NCI-H2029 treated with DMSO at 0.1 percent for 48 hours (cell line): ENCODE measurements around the gene TSTD1.
"Not testable (repeated sequence)": the region's sequence is repeated elsewhere in the genome, so short reads cannot be mapped to it uniquely, and the experiment has no call there.

ENCODE experiments used
- DNase-seq: peaks from one replicate; lab custom pipeline; 2025; lab: John Stamatoyannopoulos, UW

Gene TSTD1

DNA sequence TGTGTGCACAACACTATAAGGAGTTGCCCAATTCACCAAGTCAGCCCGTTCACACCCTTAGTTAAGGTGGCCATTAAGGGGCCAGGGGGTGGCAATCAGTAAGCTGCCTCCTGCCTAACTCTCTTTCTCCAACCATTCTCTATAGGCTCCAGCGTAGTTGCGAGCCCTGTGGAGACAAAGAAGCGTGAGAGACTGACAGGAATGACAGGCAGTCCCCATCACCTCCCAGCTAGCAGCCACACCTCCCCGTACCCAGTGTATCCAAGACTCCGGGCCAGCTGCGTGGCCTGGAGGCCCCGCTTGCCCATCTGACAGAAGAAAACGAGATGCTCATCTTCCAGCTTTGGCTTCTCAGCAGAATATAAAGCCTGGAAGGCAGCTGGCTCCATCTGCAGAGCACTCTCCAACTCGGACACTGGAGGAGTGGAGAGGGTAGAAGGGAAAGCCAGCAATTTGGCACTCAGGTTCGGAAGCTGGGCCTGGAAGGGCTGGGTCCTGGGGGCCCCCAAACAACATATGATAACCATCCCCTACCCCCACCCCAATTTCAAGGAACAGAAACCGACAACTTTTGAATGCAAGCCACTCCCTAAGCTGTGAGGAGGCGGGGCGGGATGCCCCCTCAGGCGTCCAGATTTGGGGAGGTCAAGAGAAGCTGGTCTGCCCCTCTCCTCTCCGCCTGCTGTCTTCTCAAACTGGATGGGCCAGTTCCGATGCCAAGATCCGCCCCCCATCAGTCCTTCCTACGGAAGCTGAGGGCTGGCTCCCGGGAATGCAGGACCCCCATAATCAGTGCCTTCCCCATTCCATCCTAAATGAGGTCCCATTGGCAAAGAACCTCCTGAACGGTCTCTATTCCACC lies 872 bp downstream of the TSTD1 start:
- no peak for DNase-seq

DNA sequence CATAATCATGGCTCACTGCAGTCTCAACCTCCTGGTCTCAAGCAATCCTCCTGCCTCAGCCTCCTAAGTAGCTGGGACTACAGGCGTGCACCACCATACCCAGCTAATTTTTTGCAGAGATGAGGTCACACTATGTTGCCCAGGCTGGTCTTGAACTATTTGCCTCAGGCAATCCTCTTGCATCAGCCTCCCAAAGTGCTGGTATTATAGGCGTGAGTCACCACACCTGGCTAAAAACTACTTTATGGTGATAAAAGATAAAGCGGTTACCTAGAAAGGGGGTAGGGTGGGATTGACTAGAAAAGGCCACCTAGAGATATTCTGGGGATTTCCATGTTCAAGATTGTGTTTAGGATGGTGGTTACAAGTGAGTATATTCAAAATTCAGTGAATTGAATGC lies 5.0 kb downstream of the TSTD1 start:
- no peak for DNase-seq

DNA sequence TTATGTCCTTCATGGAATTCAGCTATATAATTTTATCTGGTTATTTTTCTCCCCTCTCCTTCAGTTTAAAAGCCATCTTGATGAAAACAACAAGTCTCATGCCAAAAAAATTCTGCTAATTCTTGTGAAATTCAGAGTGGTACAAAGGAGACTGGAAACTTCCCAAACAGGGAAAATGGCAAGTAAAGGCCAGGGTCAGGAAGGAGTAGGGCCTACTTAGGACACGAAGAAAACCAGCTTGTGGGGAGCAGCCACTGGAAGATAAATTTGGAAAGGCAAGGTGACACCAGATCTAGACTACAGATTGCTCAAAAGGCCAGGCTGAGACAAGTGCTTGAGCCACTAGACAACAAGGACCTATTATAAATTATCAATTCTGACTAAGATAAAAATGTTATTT lies 6.4 kb downstream of the TSTD1 start:
- no peak for DNase-seq

DNA sequence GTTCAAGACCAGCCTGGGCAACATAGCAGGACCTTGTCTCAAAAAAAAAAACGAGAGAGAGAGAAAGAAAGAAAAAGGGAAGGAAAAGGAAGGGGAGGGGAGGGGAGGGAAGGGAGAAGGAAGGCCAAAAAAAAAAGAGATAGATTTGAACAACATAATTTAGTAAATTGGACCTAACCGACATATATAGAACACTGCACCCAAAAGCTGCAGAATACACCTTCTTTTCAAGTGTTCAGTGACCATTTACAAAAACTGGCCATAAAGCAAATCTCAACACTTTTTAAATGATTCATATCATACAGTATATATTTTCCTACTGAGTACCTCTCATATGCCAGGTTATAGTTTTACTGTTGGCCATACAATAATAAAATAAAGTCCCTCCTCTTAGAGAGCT lies 6.9 kb downstream of the TSTD1 start:
- no peak for DNase-seq

DNA sequence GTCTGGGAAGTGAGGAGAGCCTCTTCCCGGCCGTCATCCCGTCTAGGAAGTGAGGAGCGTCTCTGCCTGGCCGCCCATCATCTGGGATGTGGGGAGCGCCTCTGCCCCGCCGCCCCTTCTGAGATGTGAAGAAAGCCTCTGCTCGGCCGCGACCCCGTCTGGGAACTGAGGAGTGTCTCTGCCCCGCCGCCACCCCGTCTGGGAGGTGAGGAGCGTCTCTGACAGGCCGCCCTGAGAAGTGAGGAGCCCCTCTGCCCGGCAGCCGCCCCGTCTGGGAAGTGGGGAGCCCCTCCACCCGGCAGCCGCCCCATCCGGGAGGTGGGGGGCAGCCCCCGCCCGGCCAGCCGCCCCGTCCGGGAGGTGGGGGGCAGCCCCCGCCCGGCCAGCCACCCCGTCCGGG lies 9.3 kb downstream of the TSTD1 start:
- not testable (repeated sequence) for DNase-seq

DNA sequence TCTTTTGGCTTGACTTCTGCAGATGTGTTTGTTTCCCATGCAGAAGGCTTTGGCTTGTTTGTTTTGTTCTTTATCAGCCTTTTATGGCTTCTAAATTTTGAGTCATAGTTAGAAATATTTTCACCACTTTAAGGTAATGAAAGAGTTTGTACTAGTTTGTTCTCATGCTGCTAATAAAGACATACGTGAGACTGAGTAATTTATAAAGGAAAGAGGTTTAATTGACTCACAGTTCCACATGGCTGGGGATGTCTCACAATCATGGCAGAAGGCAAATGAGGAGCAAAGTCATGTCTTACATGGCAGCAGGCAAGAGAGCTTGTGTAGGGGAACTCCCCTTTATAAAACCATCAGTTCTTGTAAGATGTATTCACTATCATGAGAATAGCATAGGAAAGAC lies 11.8 kb downstream of the TSTD1 start:
- not testable (repeated sequence) for DNase-seq

DNA sequence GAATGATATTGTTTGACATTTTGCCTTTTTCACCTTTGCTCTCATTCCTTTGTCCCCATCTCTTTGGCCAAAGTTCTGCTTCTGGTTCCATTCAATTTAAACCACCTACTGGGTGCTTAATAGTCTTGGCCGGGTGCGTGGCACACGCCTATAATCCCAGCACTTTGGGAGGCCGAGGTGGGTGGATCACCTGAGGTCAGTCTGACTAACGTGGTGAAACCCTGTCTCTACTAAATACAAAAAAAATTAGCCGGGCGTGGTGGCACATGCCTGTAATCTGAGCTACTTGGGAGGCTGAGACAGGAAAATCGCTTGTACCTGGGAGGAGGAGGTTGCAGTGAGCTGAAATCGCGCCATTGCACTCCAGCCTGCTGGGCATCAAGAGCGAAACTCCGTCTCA lies 16.3 kb downstream of the TSTD1 start:
- DNase-seq: not testable (repeated sequence)

DNA sequence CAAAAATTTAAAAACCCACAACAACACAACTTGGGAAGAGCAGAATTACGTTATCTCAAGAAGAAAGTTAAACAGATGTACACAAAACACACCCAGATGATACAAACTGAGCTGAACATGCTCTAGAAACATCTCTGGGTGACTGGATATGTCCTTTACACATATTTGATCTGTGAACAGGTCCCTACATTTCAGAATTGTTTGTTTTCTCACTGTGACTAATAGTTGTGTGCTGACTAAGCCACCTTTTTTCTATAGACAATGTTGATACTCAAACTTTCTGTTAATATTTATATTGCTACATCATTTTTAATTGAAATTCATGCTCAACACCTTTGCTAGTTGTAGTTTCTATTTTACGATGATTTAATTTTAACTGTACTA lies 16.8 kb downstream of the TSTD1 start:
- DNase-seq: no peak

DNA sequence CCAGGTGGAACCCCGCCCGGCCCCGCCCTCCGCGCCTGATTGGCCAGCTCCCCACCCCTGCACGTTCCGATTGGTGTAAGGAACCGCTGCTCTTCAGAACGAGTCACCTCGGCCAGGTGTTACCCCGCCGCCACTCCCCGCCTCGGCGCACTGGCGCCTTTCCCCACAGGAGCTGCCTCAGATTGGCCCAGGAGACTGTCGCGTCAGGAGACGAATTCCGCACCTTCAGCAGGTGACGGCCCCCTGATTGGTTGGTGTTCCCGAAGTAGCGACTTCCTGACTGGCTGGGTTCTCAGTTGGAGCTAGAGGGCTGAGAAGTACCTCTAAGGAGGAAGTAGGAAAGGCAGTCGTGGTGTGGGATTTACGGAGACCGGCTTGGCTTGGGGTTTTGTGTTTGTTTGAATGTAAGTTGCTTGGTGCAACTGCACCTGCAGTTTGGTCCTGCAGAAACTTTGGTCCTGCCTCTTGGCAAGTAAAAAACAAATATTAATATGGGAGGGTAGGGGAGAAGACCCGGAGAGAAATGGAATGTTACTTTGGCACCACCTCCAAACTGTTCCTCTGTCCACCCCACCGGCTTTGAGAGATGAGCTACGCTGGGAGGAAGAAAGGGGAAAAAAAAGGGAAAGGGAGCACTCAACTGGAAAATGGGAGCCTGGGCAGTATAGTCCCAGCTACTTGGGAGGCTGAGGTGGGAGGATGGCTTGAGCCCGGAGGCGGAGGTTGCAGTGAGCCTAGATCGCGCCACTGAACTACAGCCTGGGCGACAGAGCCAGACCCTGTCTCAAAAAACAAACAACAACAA lies 17.4 kb downstream of the TSTD1 start:
- DNase-seq: peak; percentile 97

DNA sequence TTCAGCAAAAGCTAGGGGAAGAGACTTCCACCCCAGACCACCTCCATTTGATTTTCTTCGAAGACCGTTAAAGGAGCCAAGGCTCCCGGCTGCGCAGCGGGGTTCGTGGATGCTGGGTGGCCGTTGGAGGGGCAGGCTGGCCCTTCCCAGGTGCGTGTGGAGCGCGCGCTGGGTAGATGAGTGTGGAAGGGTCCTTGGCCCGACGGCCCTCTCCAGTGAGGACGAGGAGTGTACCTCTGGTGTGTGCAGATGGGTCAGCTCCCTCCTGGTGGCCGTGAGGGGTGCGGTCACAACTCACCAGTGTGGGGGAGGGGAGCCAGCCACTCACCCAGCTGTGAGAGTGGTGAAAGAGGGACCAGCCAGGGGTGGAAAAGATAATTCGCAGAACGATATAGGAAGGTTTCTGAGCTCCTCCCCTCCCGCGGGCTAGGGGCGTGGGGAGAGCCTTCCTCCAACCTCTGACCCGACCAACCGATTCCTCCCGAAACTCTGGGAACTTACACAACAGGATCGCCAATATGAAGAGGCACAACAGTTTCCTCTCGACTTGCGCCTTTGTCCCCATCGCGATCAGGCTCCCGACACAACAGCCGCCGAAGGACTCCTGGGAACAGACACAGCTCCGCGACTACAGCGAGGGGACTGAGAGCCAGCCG lies 18.1 kb downstream of the TSTD1 start, which contains the start of gene F11R:
Gene F11R, minus strand, starts transcription at position 644 of the 656 bp plus-strand sequence. Its CDS starts 79 bp downstream, at position 565.
- peak; percentile 66 for DNase-seq

DNA sequence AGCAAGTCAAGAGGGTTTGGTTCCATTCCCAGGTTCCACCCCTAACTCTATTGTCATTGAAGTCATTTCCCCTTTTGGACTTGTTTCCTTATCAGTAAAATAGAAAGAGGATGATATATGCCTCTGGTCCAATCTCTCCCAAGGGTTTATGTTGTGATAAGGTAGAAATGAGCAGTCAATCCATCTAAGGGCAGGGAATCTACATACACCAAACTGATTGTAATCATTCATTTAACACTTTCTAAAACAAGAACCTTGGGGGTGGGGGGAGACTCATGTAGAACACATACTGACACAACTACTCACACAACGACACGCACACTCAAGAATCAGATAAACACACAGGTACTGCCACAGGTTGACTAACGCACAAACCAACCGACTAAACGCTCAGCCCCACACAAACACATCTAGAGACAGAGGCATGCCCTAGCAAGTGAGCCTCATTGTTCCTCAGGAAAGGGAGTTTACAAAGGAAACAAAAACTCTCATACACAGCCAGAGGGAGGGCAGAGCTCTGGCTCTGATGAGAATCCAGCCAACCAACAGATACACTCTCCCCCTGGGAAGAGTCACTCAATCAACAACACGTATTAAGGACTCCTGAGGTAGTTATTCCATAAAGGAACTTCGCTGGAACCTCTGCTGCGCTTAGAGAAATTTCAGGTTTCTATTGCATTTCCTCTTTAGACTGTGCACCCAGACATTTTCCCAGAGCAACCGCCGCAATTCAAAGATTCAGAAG lies 18.8 kb downstream of the TSTD1 start:
- DNase-seq: peak; percentile 35

DNA sequence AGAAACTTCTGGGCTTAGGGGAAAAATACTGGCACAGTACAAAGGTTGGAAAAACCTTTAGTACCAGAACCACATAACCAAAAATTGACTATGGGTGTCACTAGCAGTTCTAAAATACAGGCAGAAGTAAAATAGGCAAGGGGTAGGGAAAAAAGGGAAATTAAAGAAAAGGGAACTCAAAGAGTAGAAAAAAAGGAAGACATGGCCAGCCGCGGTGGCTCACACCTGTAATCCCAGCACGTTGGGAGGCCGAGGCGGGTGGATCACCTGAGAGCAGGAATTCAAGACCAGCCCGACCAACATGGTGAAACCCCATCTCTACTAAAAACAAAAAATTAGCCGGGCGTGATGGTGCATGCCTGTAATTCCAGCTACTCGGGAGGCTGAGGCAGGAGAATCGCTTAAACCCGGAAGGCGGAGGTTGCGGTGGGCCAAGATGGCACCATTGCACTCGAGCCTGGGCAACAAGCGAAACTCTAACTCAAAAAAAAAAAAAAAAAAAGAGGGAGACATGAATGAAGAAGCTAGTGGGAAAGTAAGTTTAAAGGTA lies 19.6 kb downstream of the TSTD1 start:
- not testable (repeated sequence) for DNase-seq

DNA sequence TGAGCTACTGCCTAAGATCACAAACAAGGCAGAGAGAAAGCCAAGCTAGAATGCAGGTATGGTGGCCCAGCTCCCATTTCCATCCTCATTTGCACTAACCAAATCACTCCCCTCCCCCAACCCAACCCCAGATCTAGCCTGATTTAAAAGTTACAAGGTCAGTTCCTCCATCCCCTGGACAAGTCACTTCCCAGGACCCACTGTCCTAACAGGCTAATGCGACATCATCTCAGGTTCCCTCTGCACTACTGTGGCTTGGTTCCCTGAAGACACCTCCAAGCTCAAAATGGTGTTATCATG lies 20.2 kb downstream of the TSTD1 start:
- DNase-seq: no peak

DNA sequence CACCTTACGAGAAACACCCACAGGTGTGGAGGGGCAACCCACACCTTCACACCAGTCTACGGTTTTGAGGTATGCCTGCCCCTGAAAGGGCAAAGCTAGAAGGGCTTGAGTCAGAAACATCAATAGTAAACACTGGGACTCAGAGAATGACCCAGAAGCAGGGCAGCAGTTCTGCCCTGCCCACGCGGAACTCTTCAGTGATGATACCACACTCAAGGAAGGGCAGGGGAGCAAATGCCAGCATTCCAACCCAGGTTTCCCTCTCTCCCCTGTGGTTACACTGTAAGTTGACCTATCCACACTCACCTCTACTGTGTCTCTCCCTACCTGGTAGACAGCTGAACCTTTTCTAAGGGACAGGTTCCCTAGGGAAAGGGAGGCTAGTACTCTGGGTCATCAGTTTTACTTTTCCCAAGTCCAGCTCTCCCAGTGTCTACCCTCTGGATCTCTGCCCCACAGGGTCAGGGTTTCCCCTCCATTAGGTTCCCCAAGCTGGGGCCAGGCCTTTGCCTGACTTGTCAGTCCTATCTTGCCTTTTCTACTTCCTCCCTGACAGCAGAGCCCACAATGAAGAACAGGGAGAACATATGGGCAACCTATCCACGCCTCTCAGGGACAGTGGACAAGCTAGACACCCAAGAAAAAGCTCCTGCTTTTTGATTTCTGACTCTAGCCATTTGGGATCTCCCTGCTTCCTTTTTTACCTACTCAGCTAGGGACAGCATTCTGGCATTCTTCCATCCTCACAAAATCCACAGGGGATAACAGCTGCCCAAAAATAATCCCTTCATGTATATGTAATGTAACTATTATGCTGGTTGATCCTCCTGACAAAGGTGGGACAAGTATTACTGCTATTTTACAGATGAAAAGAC lies 20.8 kb downstream of the TSTD1 start:
- DNase-seq: no peak

DNA sequence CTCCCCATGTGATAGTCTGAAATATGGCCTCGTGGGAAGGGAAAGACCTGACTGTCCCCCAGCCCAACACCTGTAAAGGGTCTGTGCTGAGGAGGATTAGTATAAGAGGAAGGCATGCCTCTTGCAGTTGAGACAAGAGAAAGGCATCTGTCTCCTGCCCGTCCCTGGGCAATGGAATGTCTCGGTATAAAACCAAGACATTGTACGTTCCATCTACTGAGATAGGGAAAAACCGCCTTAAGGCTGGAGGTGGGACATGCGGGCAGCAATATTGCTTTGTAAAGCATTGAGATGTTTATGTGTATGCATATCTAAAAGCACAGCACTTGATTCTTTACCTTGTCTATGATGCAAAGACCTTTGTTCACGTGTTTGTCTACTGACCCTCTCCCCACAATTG lies 21.6 kb downstream of the TSTD1 start:
- DNase-seq: not testable (repeated sequence)

DNA sequence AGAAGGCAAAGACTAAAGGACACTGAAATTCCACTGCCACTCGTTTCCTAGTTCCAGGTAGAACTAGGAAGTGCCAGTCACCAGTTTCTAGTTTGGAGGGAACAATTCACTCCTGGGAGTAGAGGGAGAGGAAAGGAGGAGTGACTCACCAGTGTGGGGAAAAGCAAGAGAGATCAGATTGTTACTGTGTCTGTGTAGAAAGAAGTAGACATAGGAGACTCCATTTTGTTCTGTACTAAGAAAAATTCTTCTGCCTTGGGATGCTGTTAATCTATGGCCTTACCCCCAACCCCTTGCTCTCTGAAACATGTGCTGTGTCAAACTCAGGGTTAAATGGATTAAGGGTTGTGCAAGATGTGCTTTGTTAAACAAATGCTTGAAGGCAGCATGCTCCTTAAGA lies 22.1 kb downstream of the TSTD1 start:
- DNase-seq: not testable (repeated sequence)

DNA sequence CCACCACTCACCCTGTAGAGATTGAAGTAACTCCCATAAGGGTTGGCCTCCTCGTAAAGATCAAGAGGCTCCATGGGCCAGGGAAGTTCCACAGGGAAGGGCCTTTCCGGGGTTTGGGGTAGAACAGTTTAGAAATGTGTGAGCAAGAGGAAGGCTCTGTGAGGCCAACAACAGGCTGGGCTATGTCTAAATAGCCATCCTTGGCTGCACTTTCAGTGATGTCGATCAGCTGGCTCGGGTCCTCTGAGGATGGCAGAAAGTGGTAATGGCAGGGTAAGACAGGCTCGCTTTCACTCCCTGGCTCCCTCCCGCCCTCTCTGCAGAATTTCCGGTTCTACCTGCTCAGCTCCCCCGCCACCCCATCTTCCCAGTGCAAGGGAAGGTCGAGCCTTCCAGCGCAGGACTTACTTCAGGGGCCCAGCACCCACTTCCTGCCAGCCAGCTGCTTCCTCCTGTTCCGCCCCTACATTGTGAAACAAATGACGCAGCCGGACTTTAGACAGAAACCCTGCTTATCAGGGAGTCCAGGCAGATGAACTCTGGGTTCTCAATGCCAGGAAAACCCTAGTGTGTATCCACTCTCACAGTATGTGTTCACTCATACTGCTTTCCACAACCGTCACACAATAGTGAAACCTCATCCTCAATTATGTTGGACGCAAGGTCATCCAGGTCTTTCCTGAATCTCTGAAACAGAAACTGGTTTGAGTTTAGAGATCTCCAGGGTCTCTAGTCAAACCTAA lies 25.1 kb downstream of the TSTD1 start:
- no peak for DNase-seq

DNA sequence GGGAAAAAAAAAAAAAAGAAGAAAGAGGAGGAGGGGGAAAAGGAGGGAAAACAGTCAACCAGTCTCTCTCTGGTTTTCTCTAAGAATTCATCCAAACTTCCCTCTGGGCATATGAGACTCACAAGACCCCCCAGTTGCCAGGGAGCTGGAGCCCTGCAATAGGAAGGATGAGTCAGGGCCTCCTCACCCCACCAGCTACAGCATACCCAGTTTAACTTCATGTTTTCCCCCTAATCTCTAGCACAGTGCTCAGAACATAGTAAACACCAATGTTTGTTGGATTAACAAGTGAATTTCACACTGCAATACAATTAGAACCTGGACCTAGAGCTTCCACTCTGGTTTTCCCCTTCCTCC lies 25.7 kb downstream of the TSTD1 start:
- no peak for DNase-seq

DNA sequence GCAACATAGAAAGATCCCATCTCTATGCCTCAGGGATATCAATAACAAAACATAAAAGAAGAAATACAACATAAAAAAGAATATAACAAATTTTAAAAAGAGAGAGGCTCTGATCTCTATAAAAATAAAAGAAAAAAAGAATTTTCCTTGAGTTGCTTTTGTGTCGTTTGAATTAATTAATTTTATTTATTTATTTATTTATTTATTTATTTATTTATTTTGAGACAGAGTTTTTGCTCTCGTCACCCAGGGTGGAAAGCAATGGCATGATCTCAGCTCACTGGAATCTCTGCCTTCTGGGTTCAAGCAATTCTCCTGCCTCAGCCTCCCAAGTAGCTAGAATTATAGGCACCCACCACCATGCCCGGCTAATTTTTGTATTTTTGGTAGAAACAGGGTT lies 26.3 kb downstream of the TSTD1 start:
- DNase-seq: no peak

DNA sequence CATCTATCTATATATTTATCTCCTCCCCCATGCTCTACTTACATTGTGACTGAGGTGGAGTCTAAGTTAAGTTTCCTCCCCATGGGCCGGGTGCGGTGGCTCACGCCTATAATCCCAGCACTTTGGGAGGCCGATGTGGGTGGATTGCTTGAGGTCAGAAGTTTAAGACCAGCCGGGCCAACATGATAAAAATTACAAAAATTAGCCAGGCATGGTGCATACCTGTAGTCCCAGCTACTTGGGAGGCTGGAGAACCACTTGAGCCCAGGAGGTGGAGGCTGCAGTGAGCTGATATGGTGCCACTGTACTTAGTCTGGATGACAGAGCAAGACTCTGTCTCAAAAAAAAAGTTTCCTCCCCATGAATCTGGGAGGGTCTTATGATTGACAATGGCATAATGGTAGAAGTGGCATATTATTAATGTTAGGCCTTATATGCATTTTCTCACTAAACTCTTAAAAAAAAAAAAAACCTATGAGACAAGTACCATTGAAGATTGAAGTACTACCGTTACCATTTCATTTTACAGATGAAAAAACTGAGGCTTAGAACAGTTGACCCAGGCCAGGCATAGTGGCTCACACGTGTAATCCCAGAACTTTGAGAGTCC lies 29.1 kb downstream of the TSTD1 start:
- DNase-seq: no peak
